HEK293T (cell line): ENCODE results near the gene MMS19.

ENCODE experiments used
- CTCF ChIA-PET: fragments of 350-600 bp; formaldehyde crosslinking; extraction: SDS; loops from one replicate; lab custom pipeline; 2021; ENCODE audit warnings: antibody characterized with exemption, inconsistent platforms; lab: Yijun Ruan, JAX
- POLR2A ChIA-PET: fragments of 350-600 bp; formaldehyde crosslinking; extraction: SDS; loops from one replicate; lab custom pipeline; 2020; ENCODE audit warnings: antibody characterized with exemption, inconsistent platforms; lab: Yijun Ruan, JAX
- DNase-seq: peaks from one replicate; pipeline ENCODE4 v3.0.0; 2012; ENCODE audit warnings: mixed read lengths; ENCODE audit errors: extremely low spot score
- ARNT ChIP-seq: fragments of 450-650 bp; IDR thresholded peaks from 2 replicates; pipeline ENCODE4 v1.6.1; 2017; ENCODE audit warnings: mild to moderate bottlenecking
- BHLHE40 ChIP-seq: fragments of 450-650 bp; IDR thresholded peaks from 2 replicates; pipeline ENCODE4 v1.6.1; 2016; ENCODE audit warnings: mild to moderate bottlenecking, moderate library complexity, borderline replicate concordance
- CTBP1 ChIP-seq: fragments of 450-650 bp; IDR thresholded peaks from 2 replicates; pipeline ENCODE4 v1.6.1; 2016; ENCODE audit warnings: borderline replicate concordance
- ELF4 ChIP-seq: fragments of 450-650 bp; IDR thresholded peaks from 2 replicates; pipeline ENCODE4 v1.6.1; 2017; ENCODE audit warnings: antibody characterized with exemption
- FOXA1 ChIP-seq: fragments of 450-650 bp; IDR thresholded peaks from 2 replicates; pipeline ENCODE4 v1.6.1; 2016; ENCODE audit warnings: mild to moderate bottlenecking
- FOXK2 ChIP-seq: fragments of 450-650 bp; IDR thresholded peaks from 2 replicates; pipeline ENCODE4 v1.6.1; 2016; ENCODE audit warnings: mild to moderate bottlenecking
- FOXM1 ChIP-seq: fragments of 450-650 bp; IDR thresholded peaks from 2 replicates; pipeline ENCODE4 v1.6.1; 2017; ENCODE audit warnings: mild to moderate bottlenecking, borderline replicate concordance
- HDGF ChIP-seq: fragments of 450-650 bp; IDR thresholded peaks from 2 replicates; pipeline ENCODE4 v1.6.1; 2017; ENCODE audit warnings: antibody characterized with exemption, borderline replicate concordance
- L3MBTL2 ChIP-seq: fragments of 450-650 bp; conservative IDR thresholded peaks from 2 replicates; pipeline ENCODE4 v1.6.1; 2016; ENCODE audit warnings: mild to moderate bottlenecking
- LEF1 ChIP-seq: fragments of 450-650 bp; IDR thresholded peaks from 2 replicates; pipeline ENCODE4 v1.6.1; 2017; ENCODE audit warnings: mild to moderate bottlenecking, borderline replicate concordance
- NFRKB ChIP-seq: fragments of 450-650 bp; IDR thresholded peaks from 2 replicates; pipeline ENCODE4 v1.6.1; 2016; ENCODE audit warnings: mild to moderate bottlenecking, moderate library complexity
- PKNOX1 ChIP-seq: fragments of 450-650 bp; IDR thresholded peaks from 2 replicates; pipeline ENCODE4 v1.6.1; 2016
- SP1 ChIP-seq: fragments of 450-650 bp; IDR thresholded peaks from 2 replicates; pipeline ENCODE4 v1.6.1; 2017
- SUZ12 ChIP-seq: fragments of 450-650 bp; IDR thresholded peaks from 2 replicates; pipeline ENCODE4 v1.6.1; 2016; ENCODE audit warnings: mild to moderate bottlenecking
- TARDBP ChIP-seq: fragments of 450-650 bp; IDR thresholded peaks from 2 replicates; pipeline ENCODE4 v1.6.1; 2016
- ZNF384 ChIP-seq: fragments of 450-650 bp; IDR thresholded peaks from 2 replicates; pipeline ENCODE4 v1.6.1; 2016

Gene MMS19

DNA sequence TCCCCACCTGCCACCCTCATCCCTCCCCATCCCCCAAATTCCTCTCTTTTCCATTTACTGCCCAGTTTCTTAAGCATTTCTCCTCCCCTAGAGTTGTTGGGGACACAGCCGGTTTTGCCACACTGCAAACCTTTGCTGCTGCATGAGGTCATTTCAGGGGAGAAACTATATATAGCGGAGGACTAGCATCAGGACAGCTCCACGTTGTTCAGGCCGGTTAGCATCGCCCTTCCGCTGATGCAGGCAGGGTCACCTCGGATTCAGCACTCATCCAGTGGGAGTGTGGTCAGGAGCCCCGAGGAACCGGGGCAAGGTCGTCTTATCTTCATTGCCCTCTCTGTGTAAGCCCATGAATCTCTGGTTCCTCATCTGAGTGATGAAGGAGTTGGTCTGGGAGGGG, 16.1 kb upstream of the MMS19 start:
- ChIA-PET CTCF (interaction anchor here (1.6 kb wide), 1 partner anchor 20 kb away, joined by 6 read pairs; no protein-coding TSS in a partner anchor), POLR2A (interaction anchor here (1.4 kb wide), 1 partner anchor 9 kb away, joined by 3 read pairs; no protein-coding TSS in a partner anchor)
- TF ChIP-seq L3MBTL2 (no peak), SUZ12 (no peak), ELF4 (no peak)
- DNase-seq, result no peak

- CTCF ChIA-PET, result no interaction called here
- POLR2A ChIA-PET, result interaction anchor here (1.1 kb wide), 1 partner anchor 9 kb away, joined by 4 read pairs; no protein-coding TSS in a partner anchor
- DNase-seq, result no peak
- TF ChIP-seq ARNT (no peak), TARDBP (no peak), FOXK2 (no peak), CTBP1 (no peak), ELF4 (no peak), L3MBTL2 (no peak), PKNOX1 (no peak), NFRKB (no peak), SUZ12 (no peak), FOXA1 (no peak), FOXM1 (no peak)
Measured at GRCh38 chr10:97512993-97513392, 14.8 kb upstream of the MMS19 start.

DNA sequence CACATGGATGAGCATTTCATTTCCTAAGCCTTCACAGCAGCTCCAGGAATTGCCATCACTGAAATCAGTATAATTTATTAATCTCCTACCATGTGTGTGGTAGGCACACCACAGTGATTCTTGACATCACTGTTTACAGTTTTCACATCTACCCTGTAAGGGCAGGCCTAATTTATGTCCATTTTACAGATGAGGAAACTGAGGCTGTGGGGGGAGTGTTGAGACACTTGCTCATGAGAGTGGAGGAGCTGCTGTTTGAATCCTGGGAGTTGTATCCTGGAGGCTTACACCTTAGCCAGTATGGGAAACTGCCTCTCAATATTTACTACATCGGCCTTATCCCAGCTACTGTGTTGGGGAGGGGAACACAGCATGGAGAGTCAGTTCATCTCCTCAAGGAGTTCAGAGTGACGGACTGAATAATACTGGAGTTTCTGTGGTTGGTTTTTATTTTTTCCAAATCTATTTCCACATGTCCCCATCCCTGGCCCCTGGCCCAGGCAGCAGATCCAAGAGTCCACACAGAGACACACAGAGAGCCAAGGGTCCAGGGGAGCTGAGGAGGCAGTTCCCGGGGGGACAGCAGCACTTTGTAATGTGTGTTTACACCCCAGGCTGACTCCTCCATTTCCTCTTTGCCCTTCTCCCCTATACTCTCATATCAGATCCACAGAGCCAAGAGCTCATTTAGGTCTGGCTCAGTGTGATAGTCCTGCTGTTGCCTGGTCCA, 13.7 kb upstream of the MMS19 start:
- ChIA-PET CTCF (no interaction called here), POLR2A (interaction anchor here (1.0 to 1.1 kb wide), 2 partner anchors 10 to 15 kb away, joined by 3 to 4 read pairs; no protein-coding TSS in a partner anchor)
- TF ChIP-seq TARDBP, result no peak
- no peak for TF ChIP-seq L3MBTL2
- no peak for DNase-seq

DNA sequence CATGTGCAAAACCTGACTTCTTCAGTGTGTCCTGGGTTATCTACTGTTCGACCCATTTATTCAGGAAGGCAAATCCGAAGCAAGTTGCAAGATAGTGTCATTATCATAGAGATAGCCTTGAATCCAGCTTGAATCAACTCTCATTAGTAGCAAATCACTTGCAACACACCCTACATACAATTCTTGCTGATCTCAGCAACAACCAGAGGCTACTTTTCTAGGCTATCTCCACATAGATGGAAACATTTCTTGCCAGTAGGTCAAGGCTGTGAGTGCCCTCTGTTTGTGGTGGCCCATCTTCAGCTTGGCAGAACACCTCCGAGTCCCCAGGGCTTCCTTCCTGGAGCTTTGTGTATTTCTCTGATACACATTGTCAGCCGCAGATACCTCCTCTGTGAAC, 12.5 kb upstream of the MMS19 start:
- no peak for TF ChIP-seq CTBP1
- no peak for TF ChIP-seq ZNF384
- no peak for TF ChIP-seq NFRKB
- TF ChIP-seq HDGF, result no peak
- TF ChIP-seq PKNOX1, result no peak
- TF ChIP-seq L3MBTL2, result no peak
- no peak for TF ChIP-seq SUZ12
- TF ChIP-seq FOXM1, result no peak
- no peak for TF ChIP-seq SP1
- no peak for TF ChIP-seq ARNT
- no peak for TF ChIP-seq FOXK2
- TF ChIP-seq ELF4, result no peak
- TF ChIP-seq LEF1, result no peak
- TF ChIP-seq TARDBP, result no peak
- ChIA-PET CTCF (no interaction called here), POLR2A (no interaction called here)
- no peak for DNase-seq

- ChIA-PET CTCF (interaction anchor here (1.0 kb wide), 1 partner anchor 63 kb away, joined by 3 read pairs; the partner anchor contains the start of gene ANKRD2), POLR2A (no interaction called here)
- TF ChIP-seq TARDBP (no peak), SUZ12 (no peak), LEF1 (no peak), PKNOX1 (no peak), BHLHE40 (no peak), CTBP1 (no peak), ELF4 (no peak), ZNF384 (no peak)
- DNase-seq, result no peak
Measured at GRCh38 chr10:97509120-97509680, 11.0 kb upstream of the MMS19 start.

- ChIA-PET POLR2A (no interaction called here), CTCF (no interaction called here)
- no peak for TF ChIP-seq TARDBP
- TF ChIP-seq SUZ12, result no peak
- TF ChIP-seq CTBP1, result no peak
- TF ChIP-seq FOXM1, result no peak
- TF ChIP-seq PKNOX1, result no peak
- TF ChIP-seq L3MBTL2, result no peak
- TF ChIP-seq SP1, result no peak
- no peak for TF ChIP-seq FOXA1
- TF ChIP-seq BHLHE40, result no peak
- TF ChIP-seq FOXK2, result no peak
- no peak for TF ChIP-seq LEF1
- TF ChIP-seq ZNF384, result no peak
- TF ChIP-seq ELF4, result no peak
- no peak for TF ChIP-seq ARNT
- TF ChIP-seq NFRKB, result no peak
- no peak for DNase-seq
Measured at GRCh38 chr10:97508342-97508741, 10.1 kb upstream of the MMS19 start.
